CD14-positive monocyte (primary cell): ENCODE results near the gene DLGAP1. TPM values are rescaled to one million over a fixed set of nuclear protein-coding genes. Genes with fewer than 3 reads are reported as not detected.

Experiments
- DNase-seq, 3 donors: peaks; one replicate each; pipeline ENCODE4 v3.0.0-alpha.2; 2011 to 2022
- H2AFZ ChIP-seq: 2 replicates; pipeline ENCODE4 v1.6.0; 2012; ENCODE audit warnings: mild to moderate bottlenecking, low read depth, low read length, inconsistent platforms; ENCODE audit not compliant: insufficient read depth, poor library complexity, severe bottlenecking
- H3K27ac ChIP-seq, 2 donors: 1 replicate in 1 of 2; 2 replicates in 1 of 2; pipeline ENCODE4 v1.5.1; 2012 to 2013; ENCODE audit warnings: low read length in 2 of 2, control low read depth in 1 of 2, inconsistent platforms in 1 of 2, low read depth in 1 of 2, mild to moderate bottlenecking in 1 of 2
- H3K27me3 ChIP-seq, 2 donors: one replicate each; pipeline versions ENCODE4 v1.6.0 to v1.6.1; 2011 to 2013; ENCODE audit warnings: low read length in 2 of 2; ENCODE audit not compliant: control insufficient read depth in 2 of 2, insufficient read depth in 2 of 2
- H3K36me3 ChIP-seq, 2 donors: replicated peaks in 1 of 2; 1 replicate in 1 of 2; 2 replicates in 1 of 2; pipeline versions ENCODE4 v1.5.1 to v1.6.1; 2012 to 2013; ENCODE audit warnings: low read length in 2 of 2, control low read depth in 1 of 2, inconsistent platforms in 1 of 2, mild to moderate bottlenecking in 1 of 2; ENCODE audit not compliant: insufficient read depth in 2 of 2, control insufficient read depth in 1 of 2
- H3K4me1 ChIP-seq, 2 donors: 1 replicate in 1 of 2; 2 replicates in 1 of 2; pipeline versions ENCODE4 v1.5.1 to v1.6.1; 2012 to 2013; ENCODE audit warnings: low read length in 2 of 2, control low read depth in 1 of 2, inconsistent platforms in 1 of 2, mild to moderate bottlenecking in 1 of 2, moderate library complexity in 1 of 2; ENCODE audit not compliant: insufficient read depth in 2 of 2, control insufficient read depth in 1 of 2
- H3K4me2 ChIP-seq: replicated peaks from 2 replicates; pipeline ENCODE3; 2012; ENCODE audit warnings: low read length, moderate library complexity, mild to moderate bottlenecking; ENCODE audit not compliant: poor library complexity, severe bottlenecking; ENCODE audit errors: extremely low read depth
- H3K4me3 ChIP-seq, 3 experiments: fragments of 200-600 bp in 1 of 3; sonication (generic) in 1 of 3; replicated peaks in 1 of 3; 1 replicate in 2 of 3; 2 replicates in 1 of 3; pipeline ENCODE4 v1.5.1; 2011 to 2013; ENCODE audit warnings: low read length in 3 of 3, mild to moderate bottlenecking in 3 of 3, control low read depth in 2 of 3, low read depth in 2 of 3, inconsistent platforms in 1 of 3, moderate library complexity in 1 of 3
- H3K79me2 ChIP-seq: 2 replicates; pipeline ENCODE4 v1.6.0; 2012; ENCODE audit warnings: mild to moderate bottlenecking, control low read depth, inconsistent platforms, low read length, moderate library complexity; ENCODE audit not compliant: insufficient read depth
- H3K9ac ChIP-seq: 2 replicates; pipeline ENCODE4 v1.6.0; 2017; ENCODE audit warnings: low read length, mild to moderate bottlenecking; ENCODE audit not compliant: insufficient read depth, poor library complexity, severe bottlenecking
- H3K9me3 ChIP-seq, 2 donors: replicated peaks in 1 of 2; 1 replicate in 1 of 2; 2 replicates in 1 of 2; pipeline versions ENCODE4 v1.5.1 to v1.6.1; 2012 to 2013; ENCODE audit warnings: low read length in 2 of 2, control low read depth in 1 of 2; ENCODE audit not compliant: control insufficient read depth in 1 of 2, insufficient read depth in 1 of 2
- H4K20me1 ChIP-seq: 2 replicates; pipeline ENCODE4 v1.6.0; 2012; ENCODE audit warnings: mild to moderate bottlenecking, low read length, control low read depth, moderate library complexity; ENCODE audit not compliant: insufficient read depth
- H3K27ac Mint-ChIP-seq, 7 donors: one replicate each; pipeline ENCODE4 v1.8.0; 2020; ENCODE audit warnings: mild to moderate bottlenecking in 7 of 7, mixed read lengths in 7 of 7, moderate library complexity in 6 of 7, inconsistent platforms in 2 of 7
- H3K27me3 Mint-ChIP-seq, 3 donors: one replicate each; pipeline ENCODE4 v1.8.0; 2021 to 2022; ENCODE audit warnings: low read depth in 3 of 3, mild to moderate bottlenecking in 3 of 3, mixed read lengths in 3 of 3, moderate library complexity in 3 of 3, inconsistent platforms in 1 of 3
- H3K36me3 Mint-ChIP-seq, 2 donors: one replicate each; pipeline ENCODE4 v1.8.0; 2020; ENCODE audit warnings: mixed read lengths in 2 of 2, inconsistent platforms in 1 of 2, mild to moderate bottlenecking in 1 of 2
- H3K4me1 Mint-ChIP-seq: one replicate; pipeline ENCODE4 v1.8.0; 2020; ENCODE audit warnings: mild to moderate bottlenecking, mixed read lengths
- H3K4me3 Mint-ChIP-seq, 2 donors: one replicate each; pipeline ENCODE4 v1.8.0; 2020; ENCODE audit warnings: mild to moderate bottlenecking in 2 of 2, mixed read lengths in 2 of 2, moderate library complexity in 1 of 2
- H3K9me3 Mint-ChIP-seq, 7 donors: one replicate each; pipeline ENCODE4 v1.8.0; 2020 to 2022; ENCODE audit warnings: mixed read lengths in 7 of 7, mild to moderate bottlenecking in 6 of 7, moderate library complexity in 6 of 7, inconsistent platforms in 2 of 7
- WGBS: methylation state at CpG from one replicate; pipeline ENCODE4 v1.1.5; 2013; ENCODE audit warnings: missing lambda C conversion rate; ENCODE audit not compliant: insufficient coverage; 5-methylcytosine and 5-hydroxymethylcytosine counted together
- intact Hi-C, 2 donors: fragments of 100-400 bp; cut with micrococcal nuclease; formaldehyde crosslinking; loops; one replicate each; pipeline versions ENCODE4 v1.15.0 to v1.15.1; 2023
- polyA plus RNA-seq, 3 donors: library from polyadenylated mRNA; depleted of rRNA in 1 of 3; unstranded in 2 of 3; stranded (reverse) in 1 of 3; fragments of 300-500 nt in 2 of 3; fragments of >200 nt in 1 of 3; fragmentation: Illumina TruSeq in 2 of 3; gene quantifications; 1 replicate in 2 of 3; 2 replicates in 1 of 3; pipeline ENCODE4 v1.2.3, GENCODE V29; 2012 to 2021
- TF ChIP-seq, protein P1 (sequence below): fragments of 200-600 bp; IDR thresholded peaks from one replicate; pipeline ENCODE4 v1.8.0; 2022; ENCODE audit warnings: antibody characterized with exemption, mild to moderate bottlenecking

DLGAP1 gene
- polyA plus RNA-seq, 3 donors, result 0.09 to 0.42 TPM; not detected in 1

DNA sequence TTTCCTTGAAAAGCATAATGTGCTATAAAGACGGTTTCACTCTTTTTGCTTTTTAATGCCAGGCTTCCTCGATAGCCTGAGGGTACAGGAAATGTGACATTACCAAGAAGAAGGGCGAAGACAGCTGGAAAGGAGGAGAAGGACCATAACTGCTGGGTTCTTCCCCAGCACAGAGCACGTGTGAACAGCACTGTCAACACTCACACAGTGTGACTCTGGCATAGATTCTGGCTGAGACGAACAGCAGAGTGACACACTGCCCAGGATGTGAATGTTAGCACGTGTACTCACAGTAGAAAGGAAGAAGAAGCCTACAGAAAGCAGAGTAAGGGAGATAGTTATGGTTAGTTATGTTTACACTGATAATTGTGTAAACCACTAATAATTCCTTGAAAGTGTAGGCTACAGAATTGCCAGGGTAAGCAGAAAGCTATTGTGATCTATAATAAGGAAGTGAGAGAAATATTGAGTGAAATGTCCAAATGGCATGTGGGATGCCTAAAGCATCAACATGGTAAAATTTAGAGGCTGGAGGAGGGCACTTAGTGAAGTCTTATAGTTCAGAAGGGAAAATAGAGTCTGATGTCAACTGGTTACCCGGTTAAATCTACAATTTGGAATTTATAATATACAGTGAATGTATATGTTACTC lies 198.2 kb downstream of the DLGAP1 start:
- TF ChIP-seq, protein P1, sequence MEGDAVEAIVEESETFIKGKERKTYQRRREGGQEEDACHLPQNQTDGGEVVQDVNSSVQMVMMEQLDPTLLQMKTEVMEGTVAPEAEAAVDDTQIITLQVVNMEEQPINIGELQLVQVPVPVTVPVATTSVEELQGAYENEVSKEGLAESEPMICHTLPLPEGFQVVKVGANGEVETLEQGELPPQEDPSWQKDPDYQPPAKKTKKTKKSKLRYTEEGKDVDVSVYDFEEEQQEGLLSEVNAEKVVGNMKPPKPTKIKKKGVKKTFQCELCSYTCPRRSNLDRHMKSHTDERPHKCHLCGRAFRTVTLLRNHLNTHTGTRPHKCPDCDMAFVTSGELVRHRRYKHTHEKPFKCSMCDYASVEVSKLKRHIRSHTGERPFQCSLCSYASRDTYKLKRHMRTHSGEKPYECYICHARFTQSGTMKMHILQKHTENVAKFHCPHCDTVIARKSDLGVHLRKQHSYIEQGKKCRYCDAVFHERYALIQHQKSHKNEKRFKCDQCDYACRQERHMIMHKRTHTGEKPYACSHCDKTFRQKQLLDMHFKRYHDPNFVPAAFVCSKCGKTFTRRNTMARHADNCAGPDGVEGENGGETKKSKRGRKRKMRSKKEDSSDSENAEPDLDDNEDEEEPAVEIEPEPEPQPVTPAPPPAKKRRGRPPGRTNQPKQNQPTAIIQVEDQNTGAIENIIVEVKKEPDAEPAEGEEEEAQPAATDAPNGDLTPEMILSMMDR, result no peak
- DNase-seq, result no peak
- no peak overlapping the region for H3K27ac Mint-ChIP-seq
- H4K20me1 ChIP-seq, result no peaks in the 10 kb centered on the region
- H2AFZ ChIP-seq, result no peak overlapping the region
- no peak overlapping the region for H3K4me3 ChIP-seq
- H3K9me3 Mint-ChIP-seq, result peaks cover 0 to 6% (median 2%) of the 10 kb centered on the region in 7 donors
- 81% methylated on average over 4 of the region's 7 CpGs for WGBS
- no peak overlapping the region for H3K9ac ChIP-seq
- no peaks in the 10 kb centered on the region for H3K79me2 ChIP-seq
- H3K4me2 ChIP-seq, result no peak overlapping the region
- H3K4me3 Mint-ChIP-seq, result no peak overlapping the region
- H3K4me1 ChIP-seq, result no peaks in the 10 kb centered on the region
- H3K27ac ChIP-seq, result no peak overlapping the region
- H3K9me3 ChIP-seq, result no peaks in the 10 kb centered on the region
- intact Hi-C loops, result no loop called here
- H3K36me3 Mint-ChIP-seq, result no peaks in the 10 kb centered on the region
- no peaks in the 10 kb centered on the region for H3K27me3 ChIP-seq
- no peaks in the 10 kb centered on the region for H3K4me1 Mint-ChIP-seq
- H3K27me3 Mint-ChIP-seq, result peaks cover 0 to 3% (median 0%) of the 10 kb centered on the region in 3 donors
- H3K36me3 ChIP-seq, result no peaks in the 10 kb centered on the region

DNA sequence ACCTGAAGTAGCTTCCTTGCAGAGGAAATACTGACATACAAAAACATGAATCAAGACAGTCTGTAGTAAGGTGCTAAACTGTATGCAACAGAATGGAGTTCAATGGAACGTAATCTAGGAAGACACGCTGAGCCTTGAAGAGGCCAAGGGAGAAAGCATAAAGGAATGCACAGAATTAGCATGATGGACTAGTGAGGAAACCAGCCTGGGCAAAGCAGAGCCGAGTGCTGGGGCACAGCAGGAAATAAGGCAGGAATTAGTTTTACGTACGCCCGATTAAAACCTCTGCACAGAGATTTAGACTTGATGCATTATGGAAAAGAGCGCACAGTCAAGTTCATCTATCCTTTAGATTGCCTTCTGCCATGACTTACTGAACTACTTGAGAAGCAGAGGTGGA lies 200.3 kb downstream of the DLGAP1 start:
- TF ChIP-seq, protein P1, result no peak

More for the DNA sequence above, 200.3 kb downstream of the DLGAP1 start:
- no peaks in the 10 kb centered on the region for H3K79me2 ChIP-seq
- Mint-ChIP-seq H3K9me3 (peaks cover 0 to 6% (median 2%) of the 10 kb centered on the region in 7 donors), H3K27ac (no peak overlapping the region), H3K36me3 (no peaks in the 10 kb centered on the region), H3K4me1 (no peaks in the 10 kb centered on the region), H3K27me3 (peaks cover 0 to 3% (median 0%) of the 10 kb centered on the region in 3 donors), H3K4me3 (no peak overlapping the region)
- intact Hi-C loops, result no loop called here
- H2AFZ ChIP-seq, result no peak overlapping the region
- no peak overlapping the region for H3K4me3 ChIP-seq
- no peaks in the 10 kb centered on the region for H4K20me1 ChIP-seq
- H3K9me3 ChIP-seq, result no peaks in the 10 kb centered on the region
- H3K4me1 ChIP-seq, result no peaks in the 10 kb centered on the region
- no peaks in the 10 kb centered on the region for H3K27me3 ChIP-seq
- H3K36me3 ChIP-seq, result no peaks in the 10 kb centered on the region
- no peak for DNase-seq
- WGBS, result 68% methylated on average over 7 of the region's 7 CpGs
- H3K27ac ChIP-seq, result no peak overlapping the region
- no peak overlapping the region for H3K4me2 ChIP-seq
- no peak overlapping the region for H3K9ac ChIP-seq
